Testis (tissue), 3 donors: ENCODE measurements around the gene PPP2R3C. TPM values are rescaled to one million over a fixed set of nuclear protein-coding genes. Genes with fewer than 3 reads are reported as not detected.

Source experiments
- DNase-seq: peaks from one replicate; pipeline ENCODE4 v3.0.0-alpha.2; 2019
- H3K27ac ChIP-seq, 2 donors: fragments of 200-600 bp; sonication (generic); one replicate each; pipeline ENCODE4 v1.5.1; 2019
- H3K27me3 ChIP-seq: fragments of 200-600 bp; sonication (generic); one replicate; pipeline ENCODE4 v1.5.1; 2019
- H3K36me3 ChIP-seq: fragments of 200-600 bp; sonication (generic); one replicate; pipeline ENCODE4 v1.5.1; 2017; ENCODE audit warnings: low read depth; ENCODE audit errors: missing control alignments
- H3K4me1 ChIP-seq: fragments of 200-600 bp; sonication (generic); one replicate; pipeline ENCODE4 v1.5.1; 2019
- H3K4me3 ChIP-seq, 2 donors: fragments of 200-600 bp; sonication (generic); one replicate each; pipeline ENCODE4 v1.5.1; 2017 to 2019
- H3K9me3 ChIP-seq: fragments of 200-600 bp; sonication (generic); one replicate; pipeline ENCODE4 v1.5.1; 2017
- POLR2A ChIP-seq: fragments of 450-650 bp; IDR thresholded peaks from one replicate; pipeline ENCODE4 v1.6.1; 2017; ENCODE audit warnings: antibody characterized with exemption, mild to moderate bottlenecking, moderate library complexity
- WGBS, 2 donors: methylation state at CpG; one replicate each; pipeline ENCODE4 v1.1.5; 2018; 5-methylcytosine and 5-hydroxymethylcytosine counted together
- intact Hi-C: fragments of 100-400 bp; cut with DNase I; formaldehyde crosslinking; loops from one replicate; pipeline ENCODE4 v1.15.1; 2023; ENCODE audit warnings: low total_unique reads
- polyA plus RNA-seq: library from polyadenylated mRNA; stranded (reverse); fragments of 350-450 nt; fragmentation: Illumina TruSeq; extraction: RNeasy Lipid Tissue Mini Kit (QIAGEN cat#74804); gene quantifications from one replicate; pipeline ENCODE4 v1.2.3, GENCODE V29; 2014; ENCODE audit warnings: low read depth, low replicate concordance; ENCODE audit not compliant: insufficient read depth
- total RNA-seq, 2 donors: library from RNA; depleted of rRNA; stranded (reverse); fragments of >200 nt; gene quantifications; one replicate each; pipeline ENCODE4 v1.2.3, GENCODE V29; 2016
- TF ChIP-seq, protein P1 (sequence below), 3 experiments: fragments of 450-650 bp in 2 of 3; fragments of 200-600 bp in 1 of 3; sonication (generic) in 1 of 3; IDR thresholded peaks; one replicate each; pipeline ENCODE4 v1.5.1; 2016 to 2019; ENCODE audit warnings: antibody characterized with exemption in 3 of 3, mild to moderate bottlenecking in 2 of 3, moderate library complexity in 1 of 3

PPP2R3C gene
- total and polyA plus RNA-seq, 3 donors from 2014 or later = 30.6 to 92.3 (median 37.5) TPM

DNA sequence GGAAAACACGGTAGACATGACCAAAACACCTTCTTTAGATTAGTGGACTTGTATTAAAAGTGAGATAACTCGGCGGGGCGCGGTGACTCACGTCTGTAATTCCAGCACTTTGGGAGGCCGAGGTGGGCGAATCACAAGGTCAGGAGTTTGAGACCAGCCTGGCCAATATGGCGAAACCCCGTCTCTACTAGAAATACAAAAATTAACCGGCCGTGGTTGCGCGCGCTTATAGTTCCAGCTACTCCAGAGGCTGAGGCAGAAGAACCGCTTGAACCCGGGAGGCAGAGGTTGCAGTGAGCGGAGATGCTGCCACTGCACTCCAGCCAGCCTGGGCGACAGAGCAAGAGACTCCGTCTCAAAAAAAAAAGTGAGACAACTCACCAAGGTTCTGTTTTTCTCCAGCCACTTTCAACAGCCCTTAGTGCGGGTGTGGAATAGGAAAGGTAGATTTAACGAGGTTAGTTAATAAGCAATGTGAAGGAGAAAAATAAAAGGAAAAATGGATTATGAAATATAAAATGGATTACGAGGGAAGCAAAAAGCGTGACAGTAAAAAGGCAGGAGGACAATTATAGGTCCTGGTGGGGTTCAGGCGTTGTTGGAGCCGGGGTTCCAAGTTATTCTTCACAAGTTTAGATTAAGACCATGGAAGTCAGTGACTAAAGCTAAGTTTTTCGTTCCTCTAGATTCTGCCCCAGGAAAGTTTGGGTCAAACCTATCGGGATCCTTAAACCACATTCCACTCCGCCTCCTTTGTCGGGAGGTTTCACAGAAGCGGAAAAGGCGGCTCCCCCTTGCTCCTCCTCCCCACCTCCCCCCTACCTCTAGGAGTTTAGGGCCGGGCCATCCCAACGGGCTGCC is 534 bp downstream of the PPP2R3C start:
- intact Hi-C loops = loop anchor here (10.0 kb wide), 1 partner anchor 294 kb away; no protein-coding TSS in a partner anchor
- Histone ChIP-seq H3K27me3 (no peaks in the 10 kb centered on the region), H3K9me3 (no peaks in the 10 kb centered on the region), H3K27ac (peak overlapping the region; percentile 96 to 97), H3K4me1 (peaks cover 11% of the 10 kb centered on the region), H3K4me3 (peak overlapping the region; percentile 79 to 90), H3K36me3 (no peaks in the 10 kb centered on the region)
- 15 to 16% methylated on average over 34 of the region's 34 CpGs for WGBS, 2 donors
- DNase-seq = peak; percentile 25
- TF ChIP-seq POLR2A = no peak
- TF ChIP-seq, protein P1, sequence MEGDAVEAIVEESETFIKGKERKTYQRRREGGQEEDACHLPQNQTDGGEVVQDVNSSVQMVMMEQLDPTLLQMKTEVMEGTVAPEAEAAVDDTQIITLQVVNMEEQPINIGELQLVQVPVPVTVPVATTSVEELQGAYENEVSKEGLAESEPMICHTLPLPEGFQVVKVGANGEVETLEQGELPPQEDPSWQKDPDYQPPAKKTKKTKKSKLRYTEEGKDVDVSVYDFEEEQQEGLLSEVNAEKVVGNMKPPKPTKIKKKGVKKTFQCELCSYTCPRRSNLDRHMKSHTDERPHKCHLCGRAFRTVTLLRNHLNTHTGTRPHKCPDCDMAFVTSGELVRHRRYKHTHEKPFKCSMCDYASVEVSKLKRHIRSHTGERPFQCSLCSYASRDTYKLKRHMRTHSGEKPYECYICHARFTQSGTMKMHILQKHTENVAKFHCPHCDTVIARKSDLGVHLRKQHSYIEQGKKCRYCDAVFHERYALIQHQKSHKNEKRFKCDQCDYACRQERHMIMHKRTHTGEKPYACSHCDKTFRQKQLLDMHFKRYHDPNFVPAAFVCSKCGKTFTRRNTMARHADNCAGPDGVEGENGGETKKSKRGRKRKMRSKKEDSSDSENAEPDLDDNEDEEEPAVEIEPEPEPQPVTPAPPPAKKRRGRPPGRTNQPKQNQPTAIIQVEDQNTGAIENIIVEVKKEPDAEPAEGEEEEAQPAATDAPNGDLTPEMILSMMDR (IDR thresholded peaks at IDR 0.05) = no peak

DNA sequence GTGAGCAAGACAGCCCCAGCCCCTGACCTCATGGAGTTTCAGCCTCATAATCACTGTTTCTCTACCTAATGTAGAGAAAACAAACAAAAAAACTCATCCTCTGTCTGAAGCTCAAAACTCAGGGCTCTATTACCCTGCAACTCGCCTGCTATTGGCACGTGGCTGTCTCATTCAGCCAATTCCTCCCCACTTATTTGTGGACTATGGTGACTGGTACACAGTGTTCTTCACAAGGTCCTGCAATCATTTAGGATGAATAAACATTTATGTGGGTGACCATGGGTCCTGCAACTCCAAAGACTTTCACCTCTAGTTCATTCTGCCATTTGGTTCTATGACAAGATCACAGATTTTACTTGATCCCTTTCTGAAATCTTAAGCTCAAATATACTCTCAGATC is 4.7 kb downstream of the PPP2R3C start:
- no peaks in the 10 kb centered on the region for H3K4me1 ChIP-seq
- no peak overlapping the region for H3K4me3 ChIP-seq
- H3K27ac ChIP-seq = no peak overlapping the region
- H3K27me3 ChIP-seq = no peaks in the 10 kb centered on the region
- intact Hi-C loops = loop anchor here (10.0 kb wide), 1 partner anchor 52 kb away; no protein-coding TSS in a partner anchor
- no peak for DNase-seq
- H3K9me3 ChIP-seq = no peaks in the 10 kb centered on the region
- H3K36me3 ChIP-seq = no peaks in the 10 kb centered on the region
- 27 to 62% methylated on average over 2 of the region's 2 CpGs for WGBS, 2 donors
- no peak for TF ChIP-seq POLR2A
- TF ChIP-seq, protein P1 (IDR thresholded peaks at IDR 0.05) = no peak

DNA sequence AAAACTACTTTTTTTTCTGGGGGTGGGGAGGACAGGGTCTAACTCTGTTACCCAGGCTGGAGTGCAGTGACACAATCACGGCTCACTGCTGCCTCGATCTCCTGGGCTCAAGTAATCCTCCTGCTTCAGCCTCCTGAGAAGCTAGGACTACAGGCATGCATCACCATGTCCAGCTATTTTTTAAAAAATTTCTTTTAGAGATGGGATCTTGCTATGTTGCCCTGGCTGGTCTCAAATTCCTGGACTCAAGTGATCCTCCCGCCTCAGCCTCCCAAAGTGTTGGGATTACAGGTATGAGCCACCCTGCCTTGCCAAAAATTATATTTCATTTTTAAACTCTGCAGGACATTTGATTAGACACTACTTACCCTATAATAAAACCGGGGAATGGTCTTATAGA is 5.5 kb downstream of the PPP2R3C start:
- H3K4me1 ChIP-seq = no peaks in the 10 kb centered on the region
- no peak for DNase-seq
- no peak overlapping the region for H3K27ac ChIP-seq
- no peak overlapping the region for H3K4me3 ChIP-seq
- H3K9me3 ChIP-seq = no peaks in the 10 kb centered on the region
- 95 to 96% methylated on average over 4 of the region's 4 CpGs for WGBS, 2 donors
- intact Hi-C loops = loop anchor here (10.0 kb wide), 1 partner anchor 51 kb away; no protein-coding TSS in a partner anchor
- no peaks in the 10 kb centered on the region for H3K36me3 ChIP-seq
- TF ChIP-seq, protein P1 (IDR thresholded peaks at IDR 0.05) = no peak
- TF ChIP-seq POLR2A = no peak
- H3K27me3 ChIP-seq = no peaks in the 10 kb centered on the region

DNA sequence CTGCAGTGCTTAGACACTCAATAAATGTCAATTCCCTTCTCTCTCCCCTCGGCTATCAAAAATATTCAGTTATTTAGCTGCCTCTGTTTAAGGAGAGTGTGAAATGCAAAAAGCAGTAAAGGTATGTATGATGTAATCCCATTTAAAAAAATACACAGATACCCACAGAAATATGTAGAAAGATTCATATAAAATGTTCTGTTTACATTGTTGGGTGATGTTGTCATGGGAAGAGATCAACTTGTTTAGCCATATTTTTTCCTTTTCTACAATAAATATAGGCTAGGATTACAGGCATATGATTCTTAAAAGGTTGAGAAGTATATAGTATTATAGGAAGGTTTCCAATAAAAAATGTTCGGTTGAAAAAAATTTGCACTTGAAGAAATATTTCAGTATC is 7.8 kb downstream of the PPP2R3C start:
- Histone ChIP-seq H3K27me3 (no peaks in the 10 kb centered on the region), H3K9me3 (no peaks in the 10 kb centered on the region), H3K4me1 (no peaks in the 10 kb centered on the region), H3K36me3 (no peaks in the 10 kb centered on the region), H3K4me3 (no peak overlapping the region), H3K27ac (no peak overlapping the region)
- TF ChIP-seq, protein P1 (IDR thresholded peaks at IDR 0.05) = no peak
- TF ChIP-seq POLR2A = no peak
- DNase-seq = no peak
- intact Hi-C loops = loop anchor here (10.0 kb wide), 1 partner anchor 49 kb away; no protein-coding TSS in a partner anchor
- 88 to 89% methylated on average over 2 of the region's 2 CpGs for WGBS, 2 donors
